Smooth muscle cell (in vitro differentiated cells): ENCODE results near the gene UPF3B. TPM values are rescaled to one million over a fixed set of nuclear protein-coding genes. Genes with fewer than 3 reads are reported as not detected.

ENCODE experiments used
- DNase-seq: peaks from one replicate; lab custom pipeline; 2025; ENCODE audit not compliant: unreplicated experiment; lab: John Stamatoyannopoulos, UW
- H2AFZ ChIP-seq: fragments of 200-600 bp; sonication (generic); 2 replicates; pipeline ENCODE4 v1.6.0; 2016; ENCODE audit warnings: antibody characterized with exemption, low read depth, mild to moderate bottlenecking
- H3F3A ChIP-seq: fragments of 200-600 bp; sonication (generic); 2 replicates; pipeline ENCODE4 v1.6.0; 2017; ENCODE audit warnings: antibody characterized with exemption, low read depth
- H3K27ac ChIP-seq: fragments of 200-600 bp; sonication (generic); 2 replicates; pipeline ENCODE4 v1.5.1; 2016; ENCODE audit warnings: low read depth, mild to moderate bottlenecking
- H3K27me3 ChIP-seq: fragments of 200-600 bp; sonication (generic); 2 replicates; pipeline ENCODE4 v1.6.1; 2016; ENCODE audit warnings: low read depth, mild to moderate bottlenecking
- H3K36me3 ChIP-seq: fragments of 200-600 bp; sonication (generic); 2 replicates; pipeline ENCODE4 v1.5.1; 2016; ENCODE audit warnings: low read depth
- H3K4me1 ChIP-seq: fragments of 200-600 bp; sonication (generic); 2 replicates; pipeline ENCODE4 v1.5.1; 2016; ENCODE audit warnings: low read depth
- H3K4me2 ChIP-seq: fragments of 200-600 bp; sonication (generic); 2 replicates; pipeline ENCODE4 v1.6.0; 2016; ENCODE audit warnings: mild to moderate bottlenecking
- H3K4me3 ChIP-seq: fragments of 200-600 bp; sonication (generic); 2 replicates; pipeline ENCODE4 v1.5.1; 2016; ENCODE audit warnings: mild to moderate bottlenecking
- H3K79me2 ChIP-seq: fragments of 200-600 bp; sonication (generic); 2 replicates; pipeline ENCODE4 v1.6.0; 2016; ENCODE audit warnings: low read depth, mild to moderate bottlenecking
- H3K9ac ChIP-seq: fragments of 200-600 bp; sonication (generic); 2 replicates; pipeline ENCODE4 v1.6.0; 2016; ENCODE audit warnings: low read depth
- H3K9me3 ChIP-seq: fragments of 200-600 bp; sonication (generic); replicated peaks from 2 replicates; pipeline ENCODE4 v1.5.1; 2016; ENCODE audit warnings: low read depth
- H4K20me1 ChIP-seq: fragments of 200-600 bp; sonication (generic); 2 replicates; pipeline ENCODE4 v1.6.0; 2016; ENCODE audit warnings: low read depth
- CTCF ChIP-seq: fragments of 200-600 bp; sonication (generic); IDR thresholded peaks from 2 replicates; pipeline ENCODE4 v1.5.1; 2017; ENCODE audit warnings: borderline replicate concordance, mild to moderate bottlenecking, antibody characterized with exemption; ENCODE audit not compliant: insufficient read depth, poor library complexity, severe bottlenecking
- WGBS: methylation state at CpG from one replicate; pipeline ENCODE4 v1.1.7; 2016; ENCODE audit warnings: low lambda C conversion rate; 5-methylcytosine and 5-hydroxymethylcytosine counted together
- polyA plus RNA-seq: library from polyadenylated mRNA; unstranded; fragments of >200 nt; fragmentation: Nextera tagmentation; extraction: Ambion mirVana; gene quantifications from 2 replicates; pipeline ENCODE4 v1.2.1, GENCODE V29; 2016
- total RNA-seq: library from RNA; depleted of rRNA; stranded (reverse); fragments of >200 nt; gene quantifications from 2 replicates; pipeline ENCODE4 v1.2.3, GENCODE V29; 2014

UPF3B gene
- total and polyA plus RNA-seq, 2 experiments from 2014 or later = 2.8 to 7.9 TPM

GRCh38 chrX:119802546-119802945 lies 50.2 kb downstream of the UPF3B start:
- Histone ChIP-seq H2AFZ (no peak overlapping the region), H3K27me3 (no peaks in the 10 kb centered on the region), H3F3A (no peaks in the 10 kb centered on the region), H3K9me3 (no peaks in the 10 kb centered on the region), H3K27ac (no peak overlapping the region), H3K4me3 (no peak overlapping the region), H3K4me2 (no peak overlapping the region), H3K79me2 (no peaks in the 10 kb centered on the region), H3K9ac (no peak overlapping the region), H3K4me1 (no peaks in the 10 kb centered on the region), H4K20me1 (no peaks in the 10 kb centered on the region), H3K36me3 (no peaks in the 10 kb centered on the region)
- TF ChIP-seq CTCF = no peak
- DNase-seq = no peak
- WGBS = 90% methylated on average over 8 of the region's 8 CpGs

GRCh38 chrX:119801253-119802221 lies 51.2 kb downstream of the UPF3B start:
- no peaks in the 10 kb centered on the region for H3K4me1 ChIP-seq
- H4K20me1 ChIP-seq = no peaks in the 10 kb centered on the region
- no peak overlapping the region for H3K27ac ChIP-seq
- H3K9ac ChIP-seq = no peak overlapping the region
- 82% methylated on average over 2 of the region's 2 CpGs for WGBS
- no peaks in the 10 kb centered on the region for H3K36me3 ChIP-seq
- no peak overlapping the region for H3K4me3 ChIP-seq
- no peaks in the 10 kb centered on the region for H3K79me2 ChIP-seq
- H2AFZ ChIP-seq = no peak overlapping the region
- TF ChIP-seq CTCF = no peak
- DNase-seq = no peak
- H3K9me3 ChIP-seq = no peaks in the 10 kb centered on the region
- no peaks in the 10 kb centered on the region for H3F3A ChIP-seq
- H3K4me2 ChIP-seq = no peak overlapping the region
- H3K27me3 ChIP-seq = no peaks in the 10 kb centered on the region

- H3K4me2 ChIP-seq = peak within 1 kb of the TSS; percentile 90
- no peaks in the 10 kb centered on the region for H3K4me1 ChIP-seq
- H2AFZ ChIP-seq = peak within 1 kb of the TSS; percentile 77
- H3K9me3 ChIP-seq = no peaks in the 10 kb centered on the region
- DNase-seq = peak; percentile 49
- H3K4me3 ChIP-seq = peak within 1 kb of the TSS; percentile 87
- 41% methylated on average over 58 of the region's 58 CpGs for WGBS
- no peaks in the 10 kb centered on the region for H3K27me3 ChIP-seq
- no peak for TF ChIP-seq CTCF
- peaks cover 45% of the 10 kb centered on the region for H4K20me1 ChIP-seq
- H3F3A ChIP-seq = no peaks in the 10 kb centered on the region
- no peaks in the 10 kb centered on the region for H3K36me3 ChIP-seq
- H3K79me2 ChIP-seq = peaks cover 44% of the 10 kb centered on the region
- peak within 1 kb of the TSS; percentile 89 for H3K27ac ChIP-seq
- H3K9ac ChIP-seq = peak within 1 kb of the TSS; percentile 95
Measured at GRCh38 chrX:119791437-119792231, 61.1 kb downstream of the UPF3B start, which contains the start of gene RPL39. Gene RPL39, minus strand, starts transcription at chrX:119791630. Its CDS starts 54 bp downstream, at chrX:119791576.
